ENCODE measurements around the gene KRT3.

The KRT3 gene

GRCh38 chr12:52832451-52832850 lies 36.5 kb upstream of the KRT3 start:
- DNase-seq (ENCODE audit: low spot score), result no peak
- no peak for TF ChIP-seq CTCF (IDR thresholded peaks at IDR 0.05; ENCODE audit: extremely low read depth, missing control alignments)

- DNase-seq (ENCODE audit: low spot score), result no peak
- TF ChIP-seq CTCF (IDR thresholded peaks at IDR 0.05; ENCODE audit: extremely low read depth, missing control alignments), result no peak
Measured at GRCh38 chr12:52831251-52831650, 35.3 kb upstream of the KRT3 start.

GRCh38 chr12:52829986-52830770 lies 34.3 kb upstream of the KRT3 start:
- no peak for TF ChIP-seq CTCF (IDR thresholded peaks at IDR 0.05; ENCODE audit: extremely low read depth, missing control alignments)
- DNase-seq (ENCODE audit: low spot score), result no peak

GRCh38 chr12:52828591-52829021 lies 32.7 kb upstream of the KRT3 start:
- TF ChIP-seq CTCF (IDR thresholded peaks at IDR 0.05; ENCODE audit: extremely low read depth, missing control alignments), result no peak
- DNase-seq (ENCODE audit: low spot score), result no peak

- no peak for DNase-seq (ENCODE audit: low spot score)
- no peak for TF ChIP-seq CTCF (IDR thresholded peaks at IDR 0.05; ENCODE audit: extremely low read depth, missing control alignments)
Measured at GRCh38 chr12:52828156-52828555, 32.2 kb upstream of the KRT3 start.

- DNase-seq (ENCODE audit: low spot score), result no peak
- no peak for TF ChIP-seq CTCF (IDR thresholded peaks at IDR 0.05; ENCODE audit: extremely low read depth, missing control alignments)
Measured at GRCh38 chr12:52827499-52828090, 31.7 kb upstream of the KRT3 start.

Data from GM20000 (cell line).